HG03175 (cell line): ENCODE data around the gene EHD4.

ENCODE experiments used
- ATAC-seq: cut with Tn5 transposase; IDR thresholded peaks from one replicate; pipeline ENCODE4 v1.9.1; 2021; ENCODE audit warnings: mild to moderate bottlenecking, moderate library complexity; ENCODE audit not compliant: unreplicated experiment

The EHD4 gene

GRCh38 chr15:41866872-41867579, 105.3 kb downstream of the EHD4 start:
- no peak for ATAC-seq

- no peak for ATAC-seq
Measured at GRCh38 chr15:41866263-41866703, 106.1 kb downstream of the EHD4 start.

- no peak for ATAC-seq
Measured at GRCh38 chr15:41865490-41866055, 106.8 kb downstream of the EHD4 start.

- no peak for ATAC-seq
Measured at GRCh38 chr15:41862515-41863116, 109.7 kb downstream of the EHD4 start.

- no peak for ATAC-seq
Measured at GRCh38 chr15:41861736-41862356, 110.5 kb downstream of the EHD4 start.

- ATAC-seq = no peak
Measured at GRCh38 chr15:41860049-41860828, 112.1 kb downstream of the EHD4 start.

- no peak for ATAC-seq
Measured at GRCh38 chr15:41858756-41859155, 113.6 kb downstream of the EHD4 start.

GRCh38 chr15:41857316-41857715, 115.0 kb downstream of the EHD4 start:
- ATAC-seq = no peak

- no peak for ATAC-seq
Measured at GRCh38 chr15:41856716-41857115, 115.6 kb downstream of the EHD4 start.

- ATAC-seq = no peak
Measured at GRCh38 chr15:41856262-41856661, 116.1 kb downstream of the EHD4 start.

- ATAC-seq = no peak
Measured at GRCh38 chr15:41855261-41855961, 116.9 kb downstream of the EHD4 start.

GRCh38 chr15:41854443-41854842, 117.9 kb downstream of the EHD4 start:
- ATAC-seq = no peak

- no peak for ATAC-seq
Measured at GRCh38 chr15:41853831-41854230, 118.5 kb downstream of the EHD4 start.

GRCh38 chr15:41852736-41853590, 119.4 kb downstream of the EHD4 start:
- ATAC-seq = no peak

GRCh38 chr15:41851755-41852370, 120.5 kb downstream of the EHD4 start:
- ATAC-seq = no peak

- ATAC-seq = no peak
Measured at GRCh38 chr15:41851167-41851523, 121.2 kb downstream of the EHD4 start.

- ATAC-seq = no peak
Measured at GRCh38 chr15:41850482-41851166, 121.7 kb downstream of the EHD4 start.

- no peak for ATAC-seq
Measured at GRCh38 chr15:41849861-41850260, 122.5 kb downstream of the EHD4 start.

- ATAC-seq = no peak
Measured at GRCh38 chr15:41849204-41849603, 123.2 kb downstream of the EHD4 start.
